ENCODE measurements around the gene ASCC2. TPM values are rescaled to one million over a fixed set of nuclear protein-coding genes. Genes with fewer than 3 reads are reported as not detected.

ASCC2 gene
- total RNA-seq, 2 experiments from 2014 or later = 55.3 to 58.5 TPM

GRCh38 chr22:29767171-29768051, 70.7 kb downstream of the ASCC2 start, which contains the start of gene UQCR10:
Gene UQCR10, plus strand, starts transcription at chr22:29767369. Its CDS starts 30 bp downstream, at chr22:29767399.
- ChIA-PET POLR2A (interaction anchor here (1.3 kb wide), 1 partner anchor 70 kb away, joined by 4 read pairs; no protein-coding TSS in a partner anchor), CTCF (interaction anchor here (0.6 to 1.5 kb wide), 5 partner anchors 41 to 319 kb away, joined by 3 to 5 read pairs (median 4); no protein-coding TSS in a partner anchor)
- H3K36me3 Mint-ChIP-seq (ENCODE audit: low read depth) = peaks cover 34% of the 10 kb centered on the region
- TF ChIP-seq CTCF (IDR thresholded peaks at IDR 0.05) = no peak
- intact Hi-C loops (cut with micrococcal nuclease) = no loop called here
- DNase-seq (peak; percentile 96), ATAC-seq (peak; percentile 87)
- H3K4me3 Mint-ChIP-seq = peak within 1 kb of the TSS; percentile 99
- no peaks in the 10 kb centered on the region for H3K27me3 Mint-ChIP-seq
- peak within 1 kb of the TSS; percentile 97 for H3K27ac Mint-ChIP-seq
- H3K4me1 Mint-ChIP-seq (ENCODE audit: low read depth) = peaks cover 30% of the 10 kb centered on the region
- no peaks in the 10 kb centered on the region for H3K9me3 Mint-ChIP-seq

GRCh38 chr22:29766632-29767170, 71.4 kb downstream of the ASCC2 start, which contains the start of gene ZMAT5:
Gene ZMAT5, minus strand, starts transcription at chr22:29767007. Its CDS starts 18,463 bp downstream, at chr22:29748544.
- POLR2A ChIA-PET = interaction anchor here (0.6 to 1.3 kb wide), 3 partner anchors 11 to 166 kb away, joined by 3 to 4 read pairs (median 4); no protein-coding TSS in a partner anchor
- Mint-ChIP-seq H3K36me3 (ENCODE audit: low read depth) (peaks cover 32% of the 10 kb centered on the region), H3K27me3 (no peaks in the 10 kb centered on the region), H3K4me1 (ENCODE audit: low read depth) (peaks cover 30% of the 10 kb centered on the region), H3K4me3 (peak within 1 kb of the TSS; percentile 99), H3K27ac (peak within 1 kb of the TSS; percentile 97), H3K9me3 (no peaks in the 10 kb centered on the region)
- DNase-seq (peak; percentile 96), ATAC-seq (peak; percentile 98)
- intact Hi-C loops (cut with micrococcal nuclease) = no loop called here
- CTCF ChIA-PET = interaction anchor here (0.6 to 1.5 kb wide), 8 partner anchors 42 to 1645 kb away, joined by 3 to 5 read pairs (median 4); no protein-coding TSS in a partner anchor
- TF ChIP-seq CTCF (IDR thresholded peaks at IDR 0.05) = no peak

GRCh38 chr22:29765905-29766631, 72.0 kb downstream of the ASCC2 start:
- POLR2A ChIA-PET = interaction anchor here (0.6 to 1.3 kb wide), 3 partner anchors 11 to 165 kb away, joined by 3 to 4 read pairs (median 4); no protein-coding TSS in a partner anchor
- intact Hi-C loops (cut with micrococcal nuclease) = no loop called here
- Mint-ChIP-seq H3K36me3 (ENCODE audit: low read depth) (peaks cover 31% of the 10 kb centered on the region), H3K4me3 (peak overlapping the region; percentile 99), H3K9me3 (no peaks in the 10 kb centered on the region), H3K4me1 (ENCODE audit: low read depth) (peaks cover 30% of the 10 kb centered on the region), H3K27me3 (no peaks in the 10 kb centered on the region), H3K27ac (peak overlapping the region; percentile 97)
- ATAC-seq (peak; percentile 12), DNase-seq (peak; percentile 64)
- CTCF ChIA-PET = interaction anchor here (0.6 to 1.5 kb wide), 8 partner anchors 42 to 1646 kb away, joined by 3 to 5 read pairs (median 4); no protein-coding TSS in a partner anchor
- TF ChIP-seq CTCF (IDR thresholded peaks at IDR 0.05) = no peak

- ATAC-seq (no peak), DNase-seq (no peak)
- no peaks in the 10 kb centered on the region for H3K27me3 Mint-ChIP-seq
- peaks cover 15% of the 10 kb centered on the region for H3K4me1 Mint-ChIP-seq (ENCODE audit: low read depth)
- H3K27ac Mint-ChIP-seq = no peak overlapping the region
- no peak overlapping the region for H3K4me3 Mint-ChIP-seq
- H3K9me3 Mint-ChIP-seq = no peaks in the 10 kb centered on the region
- ChIA-PET POLR2A (interaction anchor here (1.1 kb wide), 1 partner anchor 20 kb away, joined by 3 read pairs; no protein-coding TSS in a partner anchor), CTCF (interaction anchor here (0.7 kb wide), 1 partner anchor 243 kb away, joined by 3 read pairs; no protein-coding TSS in a partner anchor)
- H3K36me3 Mint-ChIP-seq (ENCODE audit: low read depth) = peaks cover under 1% of the 10 kb centered on the region
- intact Hi-C loops (cut with micrococcal nuclease) = no loop called here
- TF ChIP-seq CTCF (IDR thresholded peaks at IDR 0.05) = no peak
Observed at GRCh38 chr22:29762263-29762662, 75.8 kb downstream of the ASCC2 start.

Measured in activated CD8-positive, alpha-beta T cell treated with anti-CD3 and anti-CD28 coated beads for 36 hours (primary cell).